GM21528 (cell line): ENCODE measurements around the gene CEP63.
"Not testable (repeated sequence)": the region's sequence is repeated elsewhere in the genome, so short reads cannot be mapped to it uniquely, and the experiment has no call there.

Experiments used
- ATAC-seq: cut with Tn5 transposase; IDR thresholded peaks from one replicate; pipeline ENCODE4 v1.9.1; 2021; ENCODE audit warnings: mild to moderate bottlenecking, moderate library complexity; ENCODE audit not compliant: unreplicated experiment, low FRiP score

The CEP63 gene

DNA sequence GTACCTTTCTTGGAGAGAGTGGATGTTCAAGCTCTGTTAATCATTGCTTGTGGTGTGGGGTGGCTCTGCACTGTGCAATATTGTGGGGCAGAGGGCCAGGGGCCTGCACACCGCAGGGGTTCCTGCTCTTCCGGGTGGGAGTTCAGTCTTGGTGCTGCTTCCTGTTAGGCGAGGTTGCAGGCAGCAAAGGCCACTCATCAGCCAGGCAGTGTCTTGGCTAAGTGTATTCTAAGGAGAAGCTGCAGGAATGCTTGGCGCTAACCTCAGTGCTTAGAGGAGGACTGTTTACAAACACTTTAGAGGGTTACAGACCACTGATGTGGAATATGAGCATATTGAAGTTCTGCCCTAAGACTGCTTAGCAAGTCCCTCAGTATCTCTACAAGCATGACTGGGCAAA, 81.7 kb downstream of the CEP63 start:
- no peak for ATAC-seq

DNA sequence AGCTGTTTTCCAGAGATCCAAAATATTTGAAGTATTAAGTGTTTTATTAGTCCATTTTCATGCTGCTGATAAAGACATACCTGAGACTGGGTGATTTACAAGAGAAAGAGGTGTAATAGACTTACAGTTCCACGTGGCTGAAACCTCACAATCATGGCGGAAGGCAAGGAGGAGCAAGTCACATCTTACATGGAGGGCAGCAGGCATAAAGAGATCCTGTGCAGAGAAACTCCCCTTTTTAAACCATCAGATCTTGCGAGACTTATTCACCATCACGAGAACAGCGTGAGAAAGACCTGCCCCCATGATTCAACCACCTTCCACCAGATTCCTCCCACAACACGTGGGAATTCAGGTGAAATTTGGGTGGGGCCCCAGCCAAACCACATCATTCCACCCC, 82.9 kb downstream of the CEP63 start:
- ATAC-seq: no peak

DNA sequence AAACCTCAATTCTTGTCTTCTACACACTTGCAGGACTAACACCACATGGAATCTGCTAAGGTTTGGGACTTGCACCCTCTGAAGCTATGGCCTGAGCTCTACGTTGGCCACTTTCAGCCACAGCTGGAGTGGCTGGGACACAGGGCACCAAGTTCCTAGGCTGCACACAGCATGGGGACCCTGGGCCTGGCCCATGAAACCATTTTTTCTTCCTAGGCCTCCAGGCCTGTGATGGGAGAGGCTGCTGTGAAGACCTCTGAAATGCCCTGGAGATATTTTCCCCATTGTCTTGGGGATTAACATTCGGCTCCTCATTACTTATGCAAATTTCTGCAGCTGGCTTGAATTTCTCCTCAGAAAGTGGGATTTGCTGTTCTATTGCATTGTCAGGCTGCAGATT, 84.0 kb downstream of the CEP63 start:
- ATAC-seq: not testable (repeated sequence)

DNA sequence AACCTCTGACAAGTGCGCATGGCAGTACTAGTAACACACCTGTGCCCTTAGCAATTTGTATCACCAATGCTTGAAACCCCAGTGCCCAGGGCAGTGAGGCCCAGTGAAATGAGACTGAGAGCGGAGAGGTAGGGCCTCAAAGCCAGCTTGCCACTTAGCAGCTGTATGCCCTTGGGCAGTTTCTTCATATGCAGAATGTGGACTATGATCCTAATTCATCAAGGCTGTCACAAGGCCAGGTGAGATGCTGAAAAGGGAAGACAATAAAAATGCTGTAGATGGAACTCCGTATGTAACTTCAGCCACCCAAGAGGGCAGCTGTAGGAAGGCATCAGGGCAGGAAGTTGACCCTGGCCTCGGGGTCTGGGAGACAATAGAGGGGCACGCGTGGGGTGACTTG, 90.6 kb downstream of the CEP63 start:
- no peak for ATAC-seq

DNA sequence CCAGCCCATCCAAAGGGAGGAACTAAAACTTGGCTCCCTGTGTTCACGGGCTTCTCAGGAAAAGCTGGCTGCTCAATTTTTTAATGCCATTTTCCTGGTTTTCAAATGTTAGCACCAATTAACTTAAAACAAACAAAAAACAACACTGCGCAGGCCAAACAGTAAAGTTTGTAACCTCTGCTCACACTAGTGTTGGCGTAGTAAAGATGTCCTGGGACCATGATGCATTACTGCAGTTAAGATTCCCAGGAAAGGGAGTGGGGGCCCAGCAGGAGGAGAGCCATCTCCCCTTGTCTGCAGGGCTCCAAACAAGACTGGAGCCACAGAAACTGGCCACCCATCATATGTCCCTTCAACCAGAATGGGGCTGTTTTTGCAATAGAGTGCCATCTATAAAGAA, 91.0 kb downstream of the CEP63 start:
- no peak for ATAC-seq

DNA sequence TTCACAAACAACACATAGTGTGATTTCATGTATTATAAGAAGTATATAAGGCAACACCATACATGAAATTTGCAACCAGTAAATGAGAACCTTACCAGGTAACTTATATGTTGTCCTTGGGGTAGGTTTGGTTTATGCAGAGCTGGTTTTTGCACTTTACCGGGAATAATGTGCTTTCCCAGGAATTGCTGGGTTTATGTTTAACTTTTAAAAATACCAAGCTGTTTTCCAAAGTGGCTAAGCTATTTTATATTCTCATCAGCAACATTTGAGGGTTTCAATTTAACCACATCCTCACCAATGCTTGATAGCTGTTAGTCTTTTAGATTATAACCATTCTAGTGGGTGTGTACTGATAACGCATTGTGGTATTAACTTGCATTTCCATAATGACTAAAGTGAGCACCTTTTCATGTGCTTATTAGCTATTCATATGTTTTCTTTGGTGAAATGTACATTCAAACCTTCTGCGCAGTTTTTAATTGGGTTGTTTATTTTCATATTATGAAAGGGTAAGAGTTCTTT, 93.3 kb downstream of the CEP63 start:
- ATAC-seq: no peak

DNA sequence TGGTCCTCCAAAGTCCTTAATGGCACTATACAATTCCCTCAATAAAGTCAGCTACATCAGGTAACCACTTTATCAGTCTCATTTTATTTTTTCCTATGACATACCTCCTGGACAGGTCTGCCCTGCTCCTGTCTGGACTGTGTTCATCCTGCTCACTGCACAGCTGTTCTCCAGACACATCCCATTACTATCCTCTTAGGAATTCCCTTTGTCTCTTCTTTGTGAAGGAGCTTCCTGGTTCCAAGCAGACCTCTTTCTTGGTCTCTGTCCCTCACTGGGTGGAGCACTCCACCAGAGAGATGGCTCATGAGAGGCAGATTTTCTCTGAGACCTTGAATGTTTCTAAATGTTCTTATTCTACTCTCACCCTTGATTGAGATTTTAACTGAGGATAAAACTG, 104.9 kb downstream of the CEP63 start:
- ATAC-seq: no peak

DNA sequence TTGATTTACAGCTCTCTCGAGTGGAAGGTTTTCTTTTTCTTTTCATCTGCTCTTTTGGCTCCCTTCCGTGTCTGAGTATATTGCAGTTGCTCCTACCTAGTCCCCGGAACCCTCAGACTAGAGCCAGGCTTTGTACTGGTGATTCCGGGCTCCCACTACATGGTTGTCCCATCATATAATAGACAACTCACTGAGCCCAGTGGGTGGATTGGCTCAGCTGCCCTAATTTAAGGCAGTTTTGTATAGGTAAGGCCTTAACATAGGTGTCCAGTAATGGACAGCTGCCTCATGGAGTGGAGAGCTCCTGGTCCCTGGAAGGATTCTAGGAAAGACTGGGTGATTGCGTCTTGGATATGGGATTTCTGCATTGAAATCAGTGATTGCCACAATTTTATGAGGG, 106.9 kb downstream of the CEP63 start:
- ATAC-seq: no peak

DNA sequence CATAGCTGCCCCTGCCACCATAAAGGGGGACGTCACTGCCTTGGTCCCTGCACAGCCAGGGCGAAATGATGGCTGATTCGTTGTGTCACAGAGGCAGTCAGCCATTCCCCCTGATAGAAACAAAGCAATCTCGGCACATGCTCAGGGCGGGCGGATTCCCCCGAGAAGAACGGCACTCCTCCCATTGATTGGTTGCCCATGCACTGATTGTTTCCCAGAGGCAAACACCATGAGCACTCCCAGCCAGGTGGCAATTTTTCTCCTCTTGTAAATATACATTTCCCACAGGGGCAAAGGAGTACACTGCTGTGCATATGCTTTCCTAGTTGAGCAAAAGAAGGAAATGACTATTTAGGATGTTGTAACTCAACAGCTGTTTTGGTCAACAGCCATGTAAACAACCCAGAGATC, 108.5 kb downstream of the CEP63 start:
- ATAC-seq: no peak

DNA sequence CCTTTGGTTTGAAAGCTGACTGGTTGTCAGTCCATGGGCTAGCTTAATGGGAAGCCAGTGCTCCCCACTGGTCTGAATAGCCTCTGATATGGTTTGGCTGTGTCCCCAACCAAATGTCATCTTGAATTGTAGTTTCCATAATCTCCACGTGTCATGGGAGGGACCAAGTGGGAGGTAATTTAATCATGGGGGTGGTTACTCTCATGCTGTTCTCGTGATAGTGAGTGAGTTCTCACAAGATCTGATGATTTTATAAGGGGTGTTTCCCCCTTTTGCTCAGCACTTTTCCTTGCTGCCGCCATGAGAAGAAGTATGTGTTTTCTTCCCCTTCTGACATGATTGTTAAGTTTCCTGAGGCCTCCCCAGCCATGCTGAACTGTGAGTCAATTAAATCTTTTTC, 109.1 kb downstream of the CEP63 start:
- not testable (repeated sequence) for ATAC-seq

DNA sequence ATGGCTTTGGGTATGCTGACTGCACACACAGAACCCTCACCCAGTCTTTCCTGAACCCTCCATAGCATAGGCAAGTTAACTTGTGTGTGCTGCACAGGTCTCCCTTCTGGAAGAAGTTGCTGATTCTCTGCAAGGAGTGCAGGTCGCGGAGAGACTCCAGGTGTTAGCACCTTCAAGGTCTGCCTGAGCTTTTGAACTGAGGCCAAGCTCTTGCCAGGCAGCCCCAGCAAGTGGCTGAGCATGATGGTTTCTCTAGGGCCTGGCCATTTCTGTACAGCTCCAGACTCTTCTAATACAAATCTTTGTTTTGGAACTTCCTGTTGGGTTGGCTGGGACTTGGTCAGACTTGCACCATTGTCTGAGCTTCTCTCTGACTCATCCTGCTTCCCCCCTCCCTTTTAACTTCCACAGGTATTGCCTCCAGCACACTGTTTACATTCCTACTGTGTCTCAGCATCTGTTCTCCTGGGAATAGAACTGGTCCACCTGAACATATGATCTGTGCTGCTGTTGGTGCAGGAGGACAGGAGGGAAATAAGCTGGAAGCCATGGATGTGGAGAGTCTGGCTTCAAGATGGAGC, 111.6 kb downstream of the CEP63 start:
- ATAC-seq: no peak

DNA sequence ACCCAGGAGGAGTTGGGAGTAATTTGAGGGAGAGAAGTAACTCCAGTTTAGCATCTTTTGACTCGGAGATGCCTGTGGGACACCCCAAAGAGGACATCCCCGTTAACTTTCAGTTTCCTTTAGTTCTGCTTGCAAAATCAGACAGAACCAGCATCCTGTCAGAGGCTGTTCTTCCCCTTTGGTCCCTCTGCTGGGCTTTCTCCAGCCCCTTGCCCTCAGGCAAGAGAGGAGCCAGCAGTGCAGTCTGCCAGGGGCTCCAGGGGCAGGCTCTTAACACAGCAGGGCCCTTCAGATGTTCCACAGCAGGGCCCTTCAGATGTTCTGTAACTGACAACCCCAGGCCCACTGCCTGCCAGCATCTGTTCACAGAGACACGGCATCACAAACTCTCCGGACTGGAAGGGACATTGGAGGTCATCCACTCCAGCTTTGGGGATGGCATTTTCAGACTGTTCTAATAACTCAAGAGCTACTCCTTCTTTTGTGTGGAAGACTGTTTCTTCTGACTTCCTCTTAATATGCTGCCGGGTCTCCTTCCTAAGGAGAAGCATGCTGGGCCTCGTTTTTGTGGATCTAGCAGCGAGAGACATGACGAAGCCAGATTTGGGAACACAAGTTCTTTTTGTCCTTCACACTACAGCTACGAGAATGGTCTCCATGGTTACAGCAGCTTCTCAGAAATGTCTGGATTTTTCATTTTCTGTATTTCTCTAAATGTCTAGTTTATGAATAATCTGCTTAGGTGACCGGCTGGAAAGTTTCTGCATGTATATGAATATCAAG, 113.1 kb downstream of the CEP63 start:
- ATAC-seq: no peak

DNA sequence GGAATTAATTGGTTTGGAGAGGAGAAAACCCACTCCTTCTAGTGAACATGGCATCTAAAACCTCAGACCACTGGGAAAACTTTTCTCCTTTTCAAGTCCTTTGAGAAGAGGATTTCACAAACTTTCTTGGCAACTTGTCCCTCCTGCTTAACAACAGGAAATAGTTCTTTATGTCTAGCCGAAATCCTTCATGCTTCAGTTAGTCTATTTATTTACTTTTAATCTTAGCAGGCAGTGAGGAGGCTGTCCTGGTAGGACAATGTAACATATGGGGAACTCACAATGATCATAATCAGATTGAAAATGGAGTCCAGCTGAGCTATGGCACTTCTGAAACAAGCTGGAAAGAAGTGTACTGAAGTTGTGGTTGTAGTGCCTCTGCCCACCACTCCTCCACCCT, 114.3 kb downstream of the CEP63 start:
- no peak for ATAC-seq

DNA sequence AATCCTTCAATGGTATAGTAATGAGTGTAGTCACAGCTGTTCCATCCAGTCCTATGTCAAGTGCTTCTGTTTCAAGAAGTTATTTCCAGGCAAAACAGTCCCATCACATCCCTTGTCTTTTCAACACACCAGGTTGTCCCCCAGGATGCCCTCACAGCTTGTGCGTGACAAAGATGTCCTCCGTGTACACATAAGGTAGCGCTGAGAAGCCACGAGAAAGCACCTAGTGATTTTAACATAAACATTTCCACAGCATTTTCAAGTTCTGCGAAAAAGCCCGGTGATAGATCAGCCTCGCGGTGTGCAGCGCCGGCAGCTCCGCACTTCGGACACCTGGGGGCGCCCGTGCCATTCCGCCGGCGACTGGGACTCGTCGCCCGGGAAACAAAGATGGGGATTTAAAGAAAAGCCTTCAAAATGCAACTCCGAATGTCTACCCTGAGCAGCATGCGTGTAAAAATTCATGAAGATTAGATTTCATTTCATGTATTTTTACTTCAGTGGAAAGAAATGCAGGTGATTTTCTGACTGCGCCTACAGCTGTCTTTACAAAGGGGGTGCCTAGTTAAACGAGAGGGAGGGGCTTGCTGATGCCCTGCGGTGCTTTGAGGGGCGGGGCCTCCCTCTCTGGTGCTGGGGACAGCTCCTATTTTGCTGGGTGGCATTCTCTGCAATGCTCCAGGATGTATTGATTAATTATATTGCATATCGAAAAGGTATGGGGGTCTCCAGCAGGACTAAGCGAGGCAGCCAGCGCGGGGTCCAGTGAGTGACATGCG, 115.0 kb downstream of the CEP63 start:
- ATAC-seq: no peak

DNA sequence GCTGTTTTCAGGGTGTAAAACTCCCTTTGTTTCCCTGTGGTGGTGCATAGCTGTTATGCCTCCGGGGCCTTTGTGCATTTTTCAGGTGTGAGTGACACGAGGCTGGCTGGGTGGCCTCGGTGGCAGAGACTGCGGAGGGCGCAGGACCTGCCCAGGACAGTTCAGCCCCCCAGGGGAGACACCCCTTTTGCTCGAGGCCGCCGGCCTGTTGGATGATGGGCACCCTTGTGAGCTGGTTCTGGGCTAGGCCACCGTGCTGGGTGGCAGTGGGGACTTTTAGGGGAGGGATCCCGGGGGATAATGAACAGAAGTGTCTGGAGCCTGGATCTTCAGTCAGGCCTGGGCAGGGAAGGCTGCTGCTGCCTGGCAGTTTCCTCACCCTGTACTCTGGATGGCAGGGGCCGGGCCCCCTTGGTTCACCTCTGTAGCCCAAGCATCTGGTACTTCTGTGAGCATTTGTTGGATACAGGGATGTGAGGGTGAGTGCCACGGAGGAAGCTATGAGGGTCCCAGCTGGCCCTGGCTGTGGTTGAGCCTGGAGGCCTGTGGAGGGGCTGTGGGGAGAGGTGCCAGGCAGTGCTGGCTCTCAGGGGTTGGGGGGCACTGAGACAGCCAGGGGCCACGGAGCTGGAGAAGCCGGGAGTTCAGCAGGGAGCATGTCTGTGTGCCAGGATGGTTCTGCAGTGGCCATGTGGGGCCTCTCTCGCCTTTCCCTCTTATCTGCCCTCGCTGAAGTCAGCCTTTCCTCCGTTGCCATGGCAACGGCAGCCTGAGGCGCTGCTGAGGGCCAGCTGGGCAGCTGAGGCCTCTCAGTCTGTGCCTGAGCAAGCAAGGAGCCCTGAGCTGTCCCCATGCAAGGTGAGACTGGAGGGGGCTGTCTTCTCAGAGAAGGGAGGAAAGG, 115.9 kb downstream of the CEP63 start:
- ATAC-seq: no peak

DNA sequence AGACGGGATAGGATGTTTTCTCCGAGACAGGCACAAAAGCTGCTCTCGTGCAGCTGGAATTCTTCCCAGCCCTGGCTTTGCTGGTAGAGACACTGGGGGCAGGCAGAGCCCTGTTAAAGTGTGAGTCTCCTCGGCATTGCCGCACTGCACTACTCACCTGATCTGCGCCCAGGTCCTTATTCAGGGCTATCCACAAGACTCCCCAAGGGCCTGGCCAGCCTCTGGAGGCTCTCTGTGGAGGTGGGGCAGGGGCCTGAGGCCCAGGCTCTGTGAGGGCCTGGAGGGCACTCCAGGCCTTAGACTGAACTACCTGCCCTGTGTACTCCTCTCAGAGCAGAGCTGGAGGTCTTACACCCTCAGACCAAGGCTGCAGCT, 116.6 kb downstream of the CEP63 start:
- no peak for ATAC-seq

DNA sequence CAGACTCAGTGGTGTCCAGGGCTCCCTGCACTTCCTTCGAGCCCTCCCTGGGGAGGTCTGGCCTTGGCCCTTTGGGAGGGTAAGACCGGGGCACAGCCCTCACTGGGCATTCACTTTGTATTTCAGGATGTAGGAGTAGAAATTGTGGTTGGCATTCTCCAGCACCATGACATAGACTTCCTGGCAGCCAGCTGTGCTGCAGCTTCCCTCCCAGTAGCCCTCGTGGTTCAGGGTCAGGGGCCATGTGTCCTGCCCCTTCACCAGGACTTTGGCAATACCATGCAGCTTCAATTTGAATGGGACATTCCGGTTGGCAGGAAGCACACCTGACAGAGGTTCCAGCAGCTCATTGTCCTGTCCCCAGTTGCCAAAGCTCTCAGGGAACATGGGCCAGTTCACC, 117.6 kb downstream of the CEP63 start:
- ATAC-seq: no peak

DNA sequence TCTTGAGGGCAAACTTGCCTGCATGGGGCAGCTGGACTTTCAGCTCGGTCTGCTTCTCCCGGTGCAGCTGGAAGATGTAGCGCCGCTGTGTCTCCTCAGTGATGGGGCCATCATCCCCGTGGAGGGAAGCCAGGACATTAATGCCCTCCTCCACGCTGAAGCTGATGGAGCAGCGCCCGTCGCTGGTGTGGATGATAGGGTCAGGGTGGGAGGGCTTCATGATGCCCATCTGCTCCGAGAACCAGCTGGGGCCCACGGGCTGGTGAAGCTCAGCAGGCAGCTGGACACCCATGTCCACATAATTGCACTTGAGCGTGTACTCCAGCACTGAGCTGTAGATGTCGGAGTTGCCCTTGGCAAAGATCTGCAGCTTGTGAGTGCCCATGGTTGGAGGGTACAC, 118.1 kb downstream of the CEP63 start:
- ATAC-seq: no peak

DNA sequence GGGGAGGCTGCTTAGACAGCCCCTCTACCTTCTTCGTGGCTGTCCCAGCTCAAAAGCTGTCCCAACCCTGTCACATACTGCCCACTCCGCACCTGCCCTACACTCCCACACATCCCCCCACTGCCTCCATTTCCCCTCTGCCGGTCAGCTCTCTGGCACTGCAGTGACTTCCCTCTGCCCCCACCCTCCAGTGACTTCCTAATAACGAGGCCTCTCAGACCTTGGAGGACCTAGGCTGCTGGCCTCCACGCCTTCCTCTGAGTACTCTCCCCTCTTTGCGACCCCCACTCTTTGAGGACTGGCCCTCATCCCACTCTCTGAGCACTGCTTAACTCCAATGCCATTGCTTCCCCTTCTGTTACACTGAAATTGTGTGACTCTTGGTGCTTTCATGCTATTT, 119.7 kb downstream of the CEP63 start:
- no peak for ATAC-seq
